ENCODE measurements around the gene SCAP. TPM values are rescaled to one million over a fixed set of nuclear protein-coding genes. Genes with fewer than 3 reads are reported as not detected.

The SCAP gene
- total RNA-seq, 1 donor from 2014 or later: 103 TPM

DNA sequence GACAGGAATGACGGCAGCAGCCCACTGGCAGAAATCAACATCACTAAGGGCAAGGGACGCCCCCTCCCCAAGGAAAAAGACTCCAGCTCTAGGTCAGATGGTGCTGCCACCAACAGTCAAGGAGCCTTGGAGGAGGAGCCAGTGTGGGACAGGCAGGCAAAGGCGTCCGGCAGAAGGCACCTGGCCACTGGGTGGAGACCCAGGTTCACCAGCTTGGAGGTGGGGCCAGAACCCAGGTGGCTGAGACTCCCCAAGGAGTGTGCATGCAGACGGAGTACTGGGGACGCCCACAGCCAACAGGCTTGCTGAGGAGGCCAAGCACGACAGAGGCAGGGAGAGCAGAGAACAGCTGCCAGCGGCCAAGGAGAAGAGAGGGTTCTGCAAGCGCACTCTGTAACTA lies 59.7 kb downstream of the SCAP start:
- H3K27me3 Mint-ChIP-seq (ENCODE audit: low read depth): peaks cover 2% of the 10 kb centered on the region
- peaks cover 8% of the 10 kb centered on the region for H3K36me3 Mint-ChIP-seq (ENCODE audit: low read depth)
- DNase-seq (ENCODE audit: low read depth, low spot score): no peak
- no peaks in the 10 kb centered on the region for H3K9me3 Mint-ChIP-seq
- TF ChIP-seq, protein P1, sequence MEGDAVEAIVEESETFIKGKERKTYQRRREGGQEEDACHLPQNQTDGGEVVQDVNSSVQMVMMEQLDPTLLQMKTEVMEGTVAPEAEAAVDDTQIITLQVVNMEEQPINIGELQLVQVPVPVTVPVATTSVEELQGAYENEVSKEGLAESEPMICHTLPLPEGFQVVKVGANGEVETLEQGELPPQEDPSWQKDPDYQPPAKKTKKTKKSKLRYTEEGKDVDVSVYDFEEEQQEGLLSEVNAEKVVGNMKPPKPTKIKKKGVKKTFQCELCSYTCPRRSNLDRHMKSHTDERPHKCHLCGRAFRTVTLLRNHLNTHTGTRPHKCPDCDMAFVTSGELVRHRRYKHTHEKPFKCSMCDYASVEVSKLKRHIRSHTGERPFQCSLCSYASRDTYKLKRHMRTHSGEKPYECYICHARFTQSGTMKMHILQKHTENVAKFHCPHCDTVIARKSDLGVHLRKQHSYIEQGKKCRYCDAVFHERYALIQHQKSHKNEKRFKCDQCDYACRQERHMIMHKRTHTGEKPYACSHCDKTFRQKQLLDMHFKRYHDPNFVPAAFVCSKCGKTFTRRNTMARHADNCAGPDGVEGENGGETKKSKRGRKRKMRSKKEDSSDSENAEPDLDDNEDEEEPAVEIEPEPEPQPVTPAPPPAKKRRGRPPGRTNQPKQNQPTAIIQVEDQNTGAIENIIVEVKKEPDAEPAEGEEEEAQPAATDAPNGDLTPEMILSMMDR (conservative IDR thresholded peaks at IDR 0.05): no peak
- H3K27ac Mint-ChIP-seq (ENCODE audit: unreplicated experiment): peak overlapping the region; percentile 71
- peaks cover 8% of the 10 kb centered on the region for H3K4me1 Mint-ChIP-seq
- peak overlapping the region; percentile 62 for H3K4me3 Mint-ChIP-seq

DNA sequence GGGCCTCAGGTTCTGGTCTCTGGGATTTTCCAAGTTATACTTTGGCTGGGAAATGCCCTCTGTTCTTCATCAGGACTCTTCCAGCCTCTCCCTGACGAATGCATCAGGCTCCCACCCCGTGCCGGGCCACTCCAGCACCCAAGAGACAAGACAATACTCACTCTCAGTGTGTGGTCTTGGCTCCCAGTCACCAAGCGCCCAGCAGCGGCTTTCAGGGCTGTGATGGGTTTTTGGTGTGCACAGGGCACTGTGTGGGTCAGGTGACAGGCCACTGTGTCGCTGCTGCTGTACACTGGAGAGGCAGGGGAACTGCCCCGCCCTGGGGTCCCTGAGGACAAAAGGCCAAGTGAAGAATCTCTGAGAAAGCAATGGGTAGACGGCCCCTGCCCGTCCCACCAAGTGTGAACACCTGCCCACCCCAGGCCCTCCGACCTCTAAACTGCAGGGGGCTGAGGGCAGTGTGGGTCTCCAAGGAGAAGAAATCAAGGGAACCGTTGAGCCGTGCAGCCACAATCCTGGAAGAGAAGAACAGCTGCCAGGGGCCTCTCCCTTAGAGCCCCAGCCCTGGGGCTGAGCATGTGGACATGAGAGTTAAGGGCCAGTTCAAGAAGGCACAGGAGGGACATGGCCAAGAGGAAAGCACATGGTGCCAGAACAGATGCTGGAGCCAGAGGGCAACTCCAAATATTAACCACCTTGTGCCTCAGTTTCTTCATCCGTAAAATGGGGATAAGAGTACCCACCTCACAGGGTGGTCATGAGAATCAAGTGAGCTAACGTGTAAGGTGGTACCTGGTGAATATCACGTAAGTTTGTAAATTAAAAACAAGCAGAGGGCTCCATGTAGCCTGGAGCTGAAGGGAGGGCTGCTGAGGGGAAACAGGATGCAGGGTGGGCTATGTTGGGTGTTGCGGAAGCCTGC lies 60.8 kb downstream of the SCAP start:
- no peak for DNase-seq (ENCODE audit: low read depth, low spot score)
- Mint-ChIP-seq H3K4me1 (peaks cover 7% of the 10 kb centered on the region), H3K4me3 (peak overlapping the region; percentile 51), H3K9me3 (no peaks in the 10 kb centered on the region), H3K36me3 (ENCODE audit: low read depth) (peaks cover 8% of the 10 kb centered on the region), H3K27me3 (ENCODE audit: low read depth) (no peaks in the 10 kb centered on the region), H3K27ac (ENCODE audit: unreplicated experiment) (no peak overlapping the region)
- TF ChIP-seq, protein P1 (conservative IDR thresholded peaks at IDR 0.05): no peak

DNA sequence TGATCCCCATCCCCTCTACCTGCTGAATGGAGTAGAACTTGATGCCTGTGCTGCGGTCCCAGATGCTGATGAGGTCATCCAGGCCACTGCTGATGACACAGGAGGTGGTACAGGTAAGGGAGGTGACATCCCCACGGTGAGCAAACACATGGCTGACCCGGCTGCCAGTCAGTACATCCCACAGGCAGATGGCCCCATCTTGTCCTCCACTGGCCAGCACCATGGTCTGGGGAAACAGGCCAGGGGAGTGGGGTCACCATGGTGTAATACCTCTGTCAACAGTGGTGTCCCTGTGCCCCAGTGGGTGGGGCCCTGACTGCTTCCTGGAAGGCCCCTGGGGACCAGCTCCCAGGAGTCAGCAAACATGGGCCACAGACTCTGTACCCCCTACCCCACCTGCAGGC lies 61.6 kb downstream of the SCAP start:
- no peaks in the 10 kb centered on the region for H3K9me3 Mint-ChIP-seq
- TF ChIP-seq, protein P1 (conservative IDR thresholded peaks at IDR 0.05): no peak
- no peak overlapping the region for H3K4me3 Mint-ChIP-seq
- H3K27me3 Mint-ChIP-seq (ENCODE audit: low read depth): no peaks in the 10 kb centered on the region
- peaks cover 8% of the 10 kb centered on the region for H3K36me3 Mint-ChIP-seq (ENCODE audit: low read depth)
- DNase-seq (ENCODE audit: low read depth, low spot score): no peak
- no peak overlapping the region for H3K27ac Mint-ChIP-seq (ENCODE audit: unreplicated experiment)
- H3K4me1 Mint-ChIP-seq: peaks cover 7% of the 10 kb centered on the region

DNA sequence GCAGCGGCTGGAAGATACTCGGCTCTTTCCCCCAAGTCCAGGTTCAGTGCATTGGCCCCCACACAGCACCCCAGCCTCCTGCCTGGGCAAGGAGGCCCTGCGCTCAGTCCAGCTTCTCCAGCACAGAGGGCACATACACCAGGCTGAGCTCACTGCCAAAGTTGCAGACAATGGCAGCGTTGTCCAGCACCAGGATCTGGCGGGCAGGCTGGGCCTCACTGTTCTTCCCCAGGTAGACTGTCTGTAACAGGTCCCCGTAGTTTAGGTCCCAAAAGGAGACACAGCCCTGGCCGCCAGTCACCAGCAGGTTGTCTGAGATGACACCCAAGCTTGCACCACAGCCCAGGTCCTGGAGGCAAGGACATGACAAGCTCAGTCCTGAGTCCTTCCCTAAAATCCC lies 62.0 kb downstream of the SCAP start:
- DNase-seq (ENCODE audit: low read depth, low spot score): no peak
- no peak overlapping the region for H3K27ac Mint-ChIP-seq (ENCODE audit: unreplicated experiment)
- H3K9me3 Mint-ChIP-seq: no peaks in the 10 kb centered on the region
- peaks cover 8% of the 10 kb centered on the region for H3K36me3 Mint-ChIP-seq (ENCODE audit: low read depth)
- TF ChIP-seq, protein P1 (conservative IDR thresholded peaks at IDR 0.05): no peak
- H3K4me3 Mint-ChIP-seq: no peak overlapping the region
- no peaks in the 10 kb centered on the region for H3K27me3 Mint-ChIP-seq (ENCODE audit: low read depth)
- H3K4me1 Mint-ChIP-seq: peaks cover 7% of the 10 kb centered on the region

DNA sequence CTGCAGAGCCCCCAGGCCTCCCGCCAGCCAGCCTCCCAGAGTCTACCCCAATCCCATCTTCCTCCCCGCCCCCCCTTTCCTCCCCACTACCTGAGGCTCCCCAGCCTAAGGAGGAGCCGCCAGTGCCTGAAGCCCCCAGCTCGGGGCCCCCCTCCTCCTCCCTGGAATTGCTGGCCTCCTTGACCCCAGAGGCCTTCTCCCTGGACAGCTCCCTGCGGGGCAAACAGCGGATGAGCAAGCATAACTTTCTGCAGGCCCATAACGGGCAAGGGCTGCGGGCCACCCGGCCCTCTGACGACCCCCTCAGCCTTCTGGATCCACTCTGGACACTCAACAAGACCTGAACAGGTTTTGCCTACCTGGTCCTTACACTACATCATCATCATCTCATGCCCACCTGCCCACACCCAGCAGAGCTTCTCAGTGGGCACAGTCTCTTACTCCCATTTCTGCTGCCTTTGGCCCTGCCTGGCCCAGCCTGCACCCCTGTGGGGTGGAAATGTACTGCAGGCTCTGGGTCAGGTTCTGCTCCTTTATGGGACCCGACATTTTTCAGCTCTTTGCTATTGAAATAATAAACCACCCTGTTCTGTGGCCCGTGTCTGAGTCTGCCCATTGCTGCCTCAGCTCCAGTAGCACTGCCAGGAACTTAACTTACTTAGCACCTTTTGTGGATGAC lies 62.8 kb downstream of the SCAP start:
- TF ChIP-seq, protein P1 (conservative IDR thresholded peaks at IDR 0.05): peak; percentile 17
- Mint-ChIP-seq H3K36me3 (ENCODE audit: low read depth) (peaks cover 8% of the 10 kb centered on the region), H3K4me3 (no peak overlapping the region), H3K4me1 (peaks cover 7% of the 10 kb centered on the region), H3K9me3 (no peaks in the 10 kb centered on the region), H3K27me3 (ENCODE audit: low read depth) (no peaks in the 10 kb centered on the region), H3K27ac (ENCODE audit: unreplicated experiment) (no peak overlapping the region)
- no peak for DNase-seq (ENCODE audit: low read depth, low spot score)
